ELF-1 (cell line): ENCODE measurements around the gene CD247.
A peak's percentile ranks its signal among the peaks of the same experiment; 100 is the strongest.

Experiments
- DNase-seq: peaks from one replicate; pipeline ENCODE4 v3.0.0-alpha.2; 2016; ENCODE audit warnings: low read depth, low spot score

The CD247 gene

GRCh38 chr1:167440345-167440744 lies 78.0 kb downstream of the CD247 start:
- no peak for DNase-seq

- peak; percentile 73 for DNase-seq
These were observed 78.9 kb downstream of the CD247 start for GRCh38 chr1:167439301-167439988.

- DNase-seq = no peak
These were observed 79.9 kb downstream of the CD247 start for GRCh38 chr1:167438171-167439138.

- no peak for DNase-seq
These were observed 82.8 kb downstream of the CD247 start for GRCh38 chr1:167435484-167435883.

- no peak for DNase-seq
These were observed 84.0 kb downstream of the CD247 start for GRCh38 chr1:167434306-167434705.

- DNase-seq = no peak
These were observed 84.4 kb downstream of the CD247 start for GRCh38 chr1:167433884-167434283.

- DNase-seq = no peak
These were observed 85.5 kb downstream of the CD247 start for GRCh38 chr1:167432780-167433179.

GRCh38 chr1:167431909-167432650 lies 86.2 kb downstream of the CD247 start:
- no peak for DNase-seq

GRCh38 chr1:167431261-167431908 lies 86.9 kb downstream of the CD247 start:
- peak; percentile 41 for DNase-seq

- peak; percentile 15 for DNase-seq
These were observed 87.5 kb downstream of the CD247 start for GRCh38 chr1:167430849-167431242.

GRCh38 chr1:167430134-167430848 lies 88.0 kb downstream of the CD247 start:
- peak; percentile 39 for DNase-seq

- no peak for DNase-seq
These were observed 88.7 kb downstream of the CD247 start for GRCh38 chr1:167429612-167430011.

- no peak for DNase-seq
These were observed 89.9 kb downstream of the CD247 start for GRCh38 chr1:167428395-167428794.

GRCh38 chr1:167427848-167428247 lies 90.5 kb downstream of the CD247 start:
- no peak for DNase-seq

GRCh38 chr1:167426716-167427115 lies 91.6 kb downstream of the CD247 start:
- no peak for DNase-seq

GRCh38 chr1:167425482-167425881 lies 92.8 kb downstream of the CD247 start:
- DNase-seq = no peak

GRCh38 chr1:167423684-167424619 lies 94.4 kb downstream of the CD247 start:
- no peak for DNase-seq

GRCh38 chr1:167420510-167420909 lies 97.8 kb downstream of the CD247 start:
- no peak for DNase-seq

- DNase-seq = no peak
These were observed 99.1 kb downstream of the CD247 start for GRCh38 chr1:167419245-167419644.

GRCh38 chr1:167418391-167418790 lies 99.9 kb downstream of the CD247 start:
- no peak for DNase-seq
